ENCODE data around the gene KRTAP10-8. TPM values are rescaled to one million over a fixed set of nuclear protein-coding genes. Genes with fewer than 3 reads are reported as not detected.
"Not testable (repeated sequence)": the region's sequence is repeated elsewhere in the genome, so short reads cannot be mapped to it uniquely, and the experiment has no call there.

Gene KRTAP10-8
- total RNA-seq, 2 donors from 2014 or later, result not detected

DNA sequence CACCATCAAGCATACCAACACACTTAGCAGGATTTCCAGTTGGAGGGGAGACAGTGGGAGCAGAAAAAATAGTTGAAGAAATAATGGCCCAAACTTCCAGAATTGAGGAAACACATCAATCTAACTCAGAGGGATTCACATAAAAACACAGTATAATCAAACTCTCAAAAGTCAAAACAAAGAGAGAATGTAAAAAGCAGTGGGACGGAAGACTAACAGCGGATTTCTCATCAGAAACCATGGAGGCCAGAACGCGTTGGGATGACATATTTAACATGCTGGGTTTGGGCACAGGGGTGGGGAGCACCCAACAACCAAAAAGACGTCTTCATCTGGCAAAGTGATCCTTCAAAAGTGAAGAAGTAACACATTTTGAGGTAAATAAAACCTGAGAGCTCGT is 8.0 kb downstream of the KRTAP10-8 start:
- peaks cover 26% of the 10 kb centered on the region for H3K4me1 Mint-ChIP-seq (ENCODE audit: low read depth)
- H3K4me3 Mint-ChIP-seq, result no peak overlapping the region

GRCh38 chr21:44623575-44623974 is 11.7 kb downstream of the KRTAP10-8 start:
- Mint-ChIP-seq H3K9me3 (peaks cover 33 to 34% of the 10 kb centered on the region in 2 donors), H3K36me3 (ENCODE audit: insufficient read depth in 2 of 2) (peaks cover 36 to 38% of the 10 kb centered on the region in 2 donors), H3K27ac (no peak overlapping the region), H3K4me3 (no peak overlapping the region), H3K4me1 (ENCODE audit: low read depth) (peaks cover 9% of the 10 kb centered on the region), H3K27me3 (ENCODE audit: low read depth) (no peaks in the 10 kb centered on the region)
- DNase-seq, result no peak
- ATAC-seq (replicated peaks in 1 of 2), result no peak

More for the DNA sequence above, 8.0 kb downstream of the KRTAP10-8 start:
- DNase-seq (no peak), ATAC-seq (replicated peaks in 1 of 2) (no peak)
- Mint-ChIP-seq H3K27me3 (ENCODE audit: low read depth) (no peaks in the 10 kb centered on the region), H3K9me3 (peaks cover 35 to 37% of the 10 kb centered on the region in 2 donors), H3K27ac (peak overlapping the region; percentile 91), H3K36me3 (ENCODE audit: insufficient read depth in 2 of 2) (peaks cover 36 to 44% of the 10 kb centered on the region in 2 donors)

DNA sequence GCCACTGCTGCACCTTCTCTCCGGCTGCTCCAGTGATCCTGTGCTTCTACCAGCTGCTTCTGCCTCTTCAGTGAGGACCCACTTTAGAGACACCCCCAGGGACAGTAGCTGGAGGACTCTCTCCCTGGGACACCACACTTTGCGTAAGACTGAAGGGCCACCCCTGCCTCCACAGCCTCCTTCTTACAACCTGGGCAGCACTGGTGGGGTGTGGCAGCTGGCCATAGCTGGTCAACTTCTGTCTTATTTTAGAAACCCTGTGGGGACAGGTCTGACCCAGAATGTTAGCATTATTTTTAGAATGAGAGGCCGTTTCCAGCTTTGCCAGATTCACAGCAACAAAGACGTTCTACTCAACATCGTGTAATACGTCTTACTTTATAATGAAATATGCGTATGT is 13.9 kb downstream of the KRTAP10-8 start:
- H3K9me3 Mint-ChIP-seq, result peaks cover 20 to 27% of the 10 kb centered on the region in 2 donors
- ATAC-seq (replicated peaks in 1 of 2), result no peak
- H3K36me3 Mint-ChIP-seq (ENCODE audit: insufficient read depth in 2 of 2), result peaks cover 27 to 28% of the 10 kb centered on the region in 2 donors
- H3K4me3 Mint-ChIP-seq, result no peak overlapping the region
- H3K27ac Mint-ChIP-seq, result no peak overlapping the region
- DNase-seq, result no peak
- no peaks in the 10 kb centered on the region for H3K4me1 Mint-ChIP-seq (ENCODE audit: low read depth)
- H3K27me3 Mint-ChIP-seq (ENCODE audit: low read depth), result no peaks in the 10 kb centered on the region

DNA sequence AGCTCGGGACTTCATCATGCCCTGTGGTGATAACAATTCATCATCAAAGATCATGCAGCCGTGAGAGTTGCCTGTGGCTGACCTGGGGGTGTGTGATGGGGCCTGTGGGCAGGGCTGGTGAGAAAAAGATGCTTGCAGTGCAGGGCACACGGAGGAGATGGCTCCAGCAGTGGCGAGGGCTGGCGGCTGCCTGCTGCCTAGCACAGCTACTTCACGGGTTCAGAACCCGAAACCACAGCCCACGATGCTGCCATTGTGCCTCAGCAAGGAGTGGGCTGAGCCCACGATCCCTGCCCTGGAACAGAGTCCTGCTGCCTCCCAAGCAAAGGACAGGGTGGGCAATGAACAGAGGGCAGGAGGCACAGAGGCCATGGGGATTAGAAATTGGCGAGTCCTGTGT is 14.4 kb downstream of the KRTAP10-8 start:
- no peaks in the 10 kb centered on the region for H3K4me1 Mint-ChIP-seq (ENCODE audit: low read depth)

DNA sequence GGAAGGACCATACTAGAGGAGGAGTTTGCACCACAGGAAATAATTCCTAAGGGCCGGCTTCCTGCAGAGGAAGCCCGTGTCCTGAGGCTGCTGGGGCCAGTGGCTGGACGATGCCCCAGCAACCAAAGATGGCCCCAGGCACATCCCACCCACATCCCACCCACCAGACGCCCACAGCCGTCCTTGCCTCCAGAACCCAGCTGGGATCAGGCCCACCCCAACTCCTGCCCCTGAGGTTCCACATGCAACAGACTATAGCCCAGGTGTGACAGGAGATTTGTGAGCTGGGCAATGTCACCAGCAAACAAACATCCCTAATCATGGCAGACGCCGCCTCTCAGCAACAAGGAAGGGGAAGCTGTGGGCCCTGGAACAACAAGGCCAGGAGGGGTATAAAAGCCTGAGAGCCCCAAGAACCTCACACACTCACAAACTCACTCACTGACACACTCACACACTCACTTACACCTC is 14.8 kb downstream of the KRTAP10-8 start, which contains the start of gene KRTAP10-9:
Gene KRTAP10-9, plus strand, starts transcription at position 421 of the 471 bp plus-strand sequence. CDS start 79 bp downstream, outside the sequence.
- Mint-ChIP-seq H3K27ac (no peak within 1 kb of the TSS), H3K36me3 (ENCODE audit: insufficient read depth in 2 of 2) (peaks cover 31 to 33% of the 10 kb centered on the region in 2 donors), H3K4me3 (no peak within 1 kb of the TSS), H3K4me1 (ENCODE audit: low read depth) (no peaks in the 10 kb centered on the region), H3K27me3 (ENCODE audit: low read depth) (no peaks in the 10 kb centered on the region), H3K9me3 (peaks cover 25 to 34% of the 10 kb centered on the region in 2 donors)
- DNase-seq (no peak), ATAC-seq (replicated peaks in 1 of 2) (no peak)

More for the DNA sequence above, 14.4 kb downstream of the KRTAP10-8 start:
- Mint-ChIP-seq H3K36me3 (ENCODE audit: insufficient read depth in 2 of 2) (peaks cover 28 to 31% of the 10 kb centered on the region in 2 donors), H3K27ac (no peak overlapping the region), H3K4me3 (no peak overlapping the region), H3K27me3 (ENCODE audit: low read depth) (no peaks in the 10 kb centered on the region), H3K9me3 (peaks cover 23 to 31% of the 10 kb centered on the region in 2 donors)
- ATAC-seq (replicated peaks in 1 of 2) (peak in 1 of 2 donors; percentile 26), DNase-seq (no peak)

GRCh38 chr21:44627181-44627822 is 15.4 kb downstream of the KRTAP10-8 start:
- Mint-ChIP-seq H3K36me3 (ENCODE audit: insufficient read depth in 2 of 2) (peaks cover 34% of the 10 kb centered on the region in 2 donors), H3K9me3 (peaks cover 26 to 36% of the 10 kb centered on the region in 2 donors)
- not testable (repeated sequence) for H3K4me3 Mint-ChIP-seq; H3K27me3 Mint-ChIP-seq (ENCODE audit: low read depth); ATAC-seq (replicated peaks in 1 of 2); H3K4me1 Mint-ChIP-seq (ENCODE audit: low read depth); H3K27ac Mint-ChIP-seq; DNase-seq

GRCh38 chr21:44627831-44628233 is 16.0 kb downstream of the KRTAP10-8 start:
- H3K27me3 Mint-ChIP-seq (ENCODE audit: low read depth); ATAC-seq (replicated peaks in 1 of 2): not testable (repeated sequence)

GRCh38 chr21:44628707-44629391 is 17.0 kb downstream of the KRTAP10-8 start:
- Mint-ChIP-seq H3K27ac (no peak overlapping the region), H3K9me3 (peaks cover 20 to 30% of the 10 kb centered on the region in 2 donors), H3K27me3 (ENCODE audit: low read depth) (no peaks in the 10 kb centered on the region), H3K4me3 (no peak overlapping the region), H3K4me1 (ENCODE audit: low read depth) (no peaks in the 10 kb centered on the region), H3K36me3 (ENCODE audit: insufficient read depth in 2 of 2) (peaks cover 29 to 32% of the 10 kb centered on the region in 2 donors)
- DNase-seq (no peak), ATAC-seq (replicated peaks in 1 of 2) (no peak)

More at GRCh38 chr21:44627831-44628233, 16.0 kb downstream of the KRTAP10-8 start:
- not testable (repeated sequence) for DNase-seq; H3K4me1 Mint-ChIP-seq (ENCODE audit: low read depth); H3K27ac Mint-ChIP-seq; H3K4me3 Mint-ChIP-seq
- H3K9me3 Mint-ChIP-seq, result peaks cover 24 to 33% of the 10 kb centered on the region in 2 donors
- H3K36me3 Mint-ChIP-seq (ENCODE audit: insufficient read depth in 2 of 2), result peaks cover 31 to 34% of the 10 kb centered on the region in 2 donors

- Mint-ChIP-seq H3K4me3 (no peak overlapping the region), H3K36me3 (ENCODE audit: insufficient read depth in 2 of 2) (peaks cover 23 to 24% of the 10 kb centered on the region in 2 donors), H3K4me1 (ENCODE audit: low read depth) (no peaks in the 10 kb centered on the region), H3K9me3 (peaks cover 15 to 30% of the 10 kb centered on the region in 2 donors), H3K27ac (peak overlapping the region; percentile 49), H3K27me3 (ENCODE audit: low read depth) (no peaks in the 10 kb centered on the region)
- no peak for DNase-seq
- ATAC-seq (replicated peaks in 1 of 2), result no peak
These were observed 18.6 kb downstream of the KRTAP10-8 start for GRCh38 chr21:44630440-44630839.

DNA sequence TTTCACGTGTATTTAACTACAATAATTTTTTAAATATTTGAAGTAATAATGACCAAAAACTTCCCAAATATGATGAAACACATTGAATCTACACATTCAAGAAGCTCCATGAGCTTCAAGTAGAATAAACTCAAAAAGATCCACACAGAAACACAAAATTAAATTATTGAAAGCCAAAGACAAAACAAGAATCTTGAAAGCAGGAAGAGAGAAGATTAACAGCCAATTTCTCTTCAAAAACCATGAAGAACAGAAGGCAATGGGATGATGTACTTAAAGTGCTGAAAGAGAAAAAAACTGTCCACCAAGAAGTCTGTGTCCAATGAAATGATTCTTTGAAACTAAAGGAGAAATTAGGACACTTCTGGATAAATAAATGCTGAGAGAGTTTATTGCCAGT is 20.2 kb downstream of the KRTAP10-8 start:
- Mint-ChIP-seq H3K4me3 (no peak overlapping the region), H3K36me3 (ENCODE audit: insufficient read depth in 2 of 2) (peaks cover 23 to 24% of the 10 kb centered on the region in 2 donors), H3K27ac (no peak overlapping the region), H3K27me3 (ENCODE audit: low read depth) (no peaks in the 10 kb centered on the region), H3K4me1 (ENCODE audit: low read depth) (no peaks in the 10 kb centered on the region), H3K9me3 (peaks cover 15 to 30% of the 10 kb centered on the region in 2 donors)
- DNase-seq (no peak), ATAC-seq (replicated peaks in 1 of 2) (no peak)

DNA sequence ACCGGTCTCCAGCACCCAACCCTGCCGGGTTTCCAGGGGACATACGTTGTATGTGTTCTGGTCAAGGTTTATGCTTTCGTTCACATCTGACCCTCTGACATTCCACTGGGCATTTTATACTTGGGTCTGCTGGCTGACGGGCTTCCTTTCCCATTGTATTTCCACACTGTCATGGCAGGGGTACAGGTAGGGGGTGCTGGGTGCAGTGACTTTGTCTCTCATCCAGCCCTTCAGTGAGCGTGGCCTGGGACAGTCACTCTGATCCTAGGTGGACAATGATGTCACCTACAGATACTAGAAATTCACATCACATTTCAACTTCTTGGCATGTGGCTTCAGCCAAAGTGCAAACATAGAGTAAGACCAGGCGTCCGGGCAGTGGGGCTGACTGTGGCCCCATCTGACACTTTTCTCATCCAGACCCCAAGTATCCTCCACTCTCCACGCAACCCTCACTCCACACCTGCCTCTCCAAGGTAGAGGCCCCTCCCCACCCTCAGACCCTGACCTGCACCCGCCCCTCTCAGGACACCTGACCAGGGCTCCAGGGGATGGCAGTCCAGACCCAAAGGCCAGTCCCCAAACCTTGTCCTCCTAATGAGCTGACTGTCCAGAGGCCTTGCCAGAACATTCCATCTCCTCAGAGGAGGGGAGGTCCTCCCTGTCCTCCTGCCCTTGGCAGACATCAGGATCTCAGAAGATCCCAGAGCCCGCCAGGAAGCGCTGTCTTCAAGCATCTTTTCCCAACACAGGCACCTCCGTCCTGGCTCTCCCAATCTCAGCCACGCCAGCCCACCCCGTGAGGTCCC is 24.5 kb downstream of the KRTAP10-8 start:
- H3K4me3 Mint-ChIP-seq, result no peak overlapping the region
- peaks cover 14 to 15% of the 10 kb centered on the region in 2 donors for H3K36me3 Mint-ChIP-seq (ENCODE audit: insufficient read depth in 2 of 2)
- DNase-seq (no peak), ATAC-seq (replicated peaks in 1 of 2) (no peak)
- H3K4me1 Mint-ChIP-seq (ENCODE audit: low read depth), result no peaks in the 10 kb centered on the region
- H3K27ac Mint-ChIP-seq, result no peak overlapping the region
- H3K9me3 Mint-ChIP-seq, result peaks cover 13 to 22% of the 10 kb centered on the region in 2 donors
- no peaks in the 10 kb centered on the region for H3K27me3 Mint-ChIP-seq (ENCODE audit: low read depth)

GRCh38 chr21:44637018-44637850 is 25.4 kb downstream of the KRTAP10-8 start, which contains the start of gene KRTAP10-10:
Gene KRTAP10-10, plus strand, starts transcription at chr21:44637356. Its CDS starts 62 bp downstream, at chr21:44637418.
- DNase-seq, result no peak
- H3K4me1 Mint-ChIP-seq (ENCODE audit: low read depth), result no peaks in the 10 kb centered on the region
- no peak within 1 kb of the TSS for H3K27ac Mint-ChIP-seq
- ATAC-seq (replicated peaks in 1 of 2), result no peak
- H3K4me3 Mint-ChIP-seq, result no peak within 1 kb of the TSS
- H3K9me3 Mint-ChIP-seq, result peaks cover 11 to 16% of the 10 kb centered on the region in 2 donors
- H3K27me3 Mint-ChIP-seq (ENCODE audit: low read depth), result no peaks in the 10 kb centered on the region
- peaks cover 9 to 10% of the 10 kb centered on the region in 2 donors for H3K36me3 Mint-ChIP-seq (ENCODE audit: insufficient read depth in 2 of 2)

Measured in activated T-cell treated with anti-CD3 and anti-CD28 coated beads, Interleukin-2, amount 50 U/mL, for 72 hours (primary cell).